Stimulated activated CD4-positive, alpha-beta T cell treated with anti-CD3 and anti-CD28 coated beads, Interleukin-15, amount 100 ng/mL, for 24 hours (primary cell): ENCODE results near the gene MTMR10.
A peak's percentile ranks its signal among the peaks of the same experiment; 100 is the strongest.

Experiments
- DNase-seq: peaks from one replicate; pipeline ENCODE4 v3.0.0-alpha.2; 2020

Gene MTMR10, protein sequence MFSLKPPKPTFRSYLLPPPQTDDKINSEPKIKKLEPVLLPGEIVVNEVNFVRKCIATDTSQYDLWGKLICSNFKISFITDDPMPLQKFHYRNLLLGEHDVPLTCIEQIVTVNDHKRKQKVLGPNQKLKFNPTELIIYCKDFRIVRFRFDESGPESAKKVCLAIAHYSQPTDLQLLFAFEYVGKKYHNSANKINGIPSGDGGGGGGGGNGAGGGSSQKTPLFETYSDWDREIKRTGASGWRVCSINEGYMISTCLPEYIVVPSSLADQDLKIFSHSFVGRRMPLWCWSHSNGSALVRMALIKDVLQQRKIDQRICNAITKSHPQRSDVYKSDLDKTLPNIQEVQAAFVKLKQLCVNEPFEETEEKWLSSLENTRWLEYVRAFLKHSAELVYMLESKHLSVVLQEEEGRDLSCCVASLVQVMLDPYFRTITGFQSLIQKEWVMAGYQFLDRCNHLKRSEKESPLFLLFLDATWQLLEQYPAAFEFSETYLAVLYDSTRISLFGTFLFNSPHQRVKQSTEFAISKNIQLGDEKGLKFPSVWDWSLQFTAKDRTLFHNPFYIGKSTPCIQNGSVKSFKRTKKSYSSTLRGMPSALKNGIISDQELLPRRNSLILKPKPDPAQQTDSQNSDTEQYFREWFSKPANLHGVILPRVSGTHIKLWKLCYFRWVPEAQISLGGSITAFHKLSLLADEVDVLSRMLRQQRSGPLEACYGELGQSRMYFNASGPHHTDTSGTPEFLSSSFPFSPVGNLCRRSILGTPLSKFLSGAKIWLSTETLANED

DNA sequence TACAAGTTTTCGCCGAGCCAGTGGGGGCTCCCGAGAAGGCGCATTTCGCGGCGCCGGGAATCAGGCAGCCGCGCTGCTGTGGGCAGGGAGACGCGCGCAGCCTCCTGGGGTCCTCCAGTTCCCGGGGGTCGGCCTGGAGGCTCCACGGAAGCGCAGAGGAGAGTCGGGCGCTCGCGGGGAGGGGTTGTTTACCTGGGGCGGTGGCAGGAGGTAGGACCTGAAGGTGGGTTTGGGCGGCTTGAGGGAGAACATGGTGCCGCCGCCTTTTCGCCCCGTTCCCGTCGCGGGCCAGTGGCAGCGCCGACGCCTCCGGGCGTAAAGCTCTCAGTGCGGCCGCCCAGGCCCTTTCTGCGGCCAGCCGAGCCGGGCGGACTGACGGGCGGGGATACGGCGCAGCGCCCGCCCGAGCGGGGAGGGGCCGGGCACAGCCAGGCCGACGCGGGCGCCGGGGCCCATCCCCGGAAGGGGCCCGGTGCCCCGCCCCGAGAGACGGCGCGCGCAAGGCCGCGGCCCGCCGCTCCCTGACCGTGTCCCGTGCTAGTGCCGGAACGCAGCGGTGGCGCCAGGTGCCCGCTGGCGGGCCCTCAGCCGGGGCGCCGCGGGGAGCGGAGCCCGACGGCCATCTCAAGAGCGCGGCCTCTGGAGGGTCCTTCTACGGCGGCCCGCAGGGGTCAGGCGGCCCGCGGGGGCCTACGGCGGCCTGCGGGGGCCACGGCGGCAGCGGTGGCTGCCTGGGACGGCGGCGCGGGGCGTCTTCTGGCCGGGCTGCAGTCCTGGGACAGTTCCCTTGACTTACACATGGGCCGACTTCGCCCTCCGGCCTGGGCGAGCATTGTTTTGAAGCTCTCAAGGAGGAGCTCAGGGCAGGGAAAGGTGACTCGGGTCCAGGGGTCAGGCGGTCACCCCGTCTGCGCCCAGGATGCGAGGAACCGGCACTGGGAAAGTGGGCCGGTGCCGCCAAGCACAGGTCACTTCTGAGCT is at the start of gene MTMR10:
Gene MTMR10, minus strand, starts transcription at position 374 of the 981 bp plus-strand sequence. Its CDS starts 122 bp downstream, at position 252.
- peak; percentile 81 for DNase-seq

DNA sequence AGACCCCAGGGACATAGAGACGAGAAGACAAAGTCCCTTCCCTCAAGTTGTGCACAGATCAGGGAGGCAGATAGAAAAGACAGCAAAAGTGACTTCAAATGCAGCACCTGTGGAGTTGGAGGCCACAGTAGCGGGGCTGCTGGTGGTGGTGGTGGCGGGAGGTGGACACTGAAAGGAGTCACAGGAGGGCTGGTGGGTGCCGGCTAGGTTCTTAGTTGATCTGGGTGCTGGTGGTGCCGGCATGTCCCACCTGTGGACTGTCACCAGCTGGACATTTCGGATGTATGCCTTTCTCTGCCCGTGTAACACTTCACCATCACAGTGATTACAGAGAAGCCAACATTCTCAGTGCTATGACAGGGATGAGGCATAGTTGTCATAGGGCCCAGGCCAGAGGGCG is 49.2 kb upstream of the MTMR10 start:
- DNase-seq, result no peak

DNA sequence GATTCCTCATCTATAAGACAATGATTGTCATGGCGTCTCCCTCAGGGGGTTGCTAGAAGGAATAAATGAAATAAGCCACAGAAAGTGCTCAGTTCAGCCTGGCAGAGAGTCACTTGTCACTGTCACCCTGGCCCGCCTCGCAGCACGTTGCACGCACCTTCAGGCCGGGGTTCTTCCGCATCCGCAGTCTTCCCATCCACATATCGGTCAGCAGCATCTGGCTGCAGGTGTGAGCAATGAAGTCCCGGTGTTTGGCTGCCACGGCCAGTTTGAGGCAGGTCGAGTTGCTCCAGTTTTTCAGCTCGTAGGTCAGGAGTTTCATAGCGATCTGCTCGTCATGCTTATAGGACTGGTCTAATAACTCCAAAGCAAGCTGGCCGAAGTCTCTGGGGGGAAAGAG is 48.5 kb upstream of the MTMR10 start:
- no peak for DNase-seq

DNA sequence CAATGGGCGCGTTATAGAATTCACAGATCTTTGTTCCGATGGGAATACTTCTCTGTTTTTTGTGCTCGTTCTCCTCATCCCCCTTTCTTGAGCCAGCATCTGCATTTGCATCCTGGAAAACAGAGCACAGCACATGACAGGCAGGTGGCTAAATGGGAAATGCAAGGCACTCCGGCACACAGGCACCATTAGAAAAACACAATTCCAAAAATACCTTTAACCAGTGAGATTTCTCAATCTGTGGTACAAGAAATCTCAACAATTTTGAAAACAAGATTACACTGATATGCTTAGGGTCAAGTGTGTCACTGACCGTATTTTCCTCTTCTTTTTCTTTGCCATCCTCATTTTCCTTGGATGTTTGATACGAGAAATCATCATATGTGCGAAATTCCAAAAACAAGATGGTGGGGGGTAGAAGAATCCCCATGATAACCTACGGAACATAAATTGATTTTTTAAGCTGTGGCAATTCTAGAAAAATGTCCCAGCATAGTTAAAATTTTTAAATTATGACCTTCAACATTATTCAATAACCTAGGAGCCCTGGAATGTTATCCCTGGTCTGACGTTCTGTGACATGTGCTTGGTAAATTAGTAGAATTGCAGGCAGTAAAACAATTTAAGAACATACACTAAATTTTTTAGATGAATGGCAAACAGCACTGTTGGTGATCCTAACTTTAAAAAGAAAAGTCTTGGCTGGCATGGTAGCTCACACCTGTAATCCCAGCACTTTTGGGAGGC is 46.5 kb upstream of the MTMR10 start:
- no peak for DNase-seq

DNA sequence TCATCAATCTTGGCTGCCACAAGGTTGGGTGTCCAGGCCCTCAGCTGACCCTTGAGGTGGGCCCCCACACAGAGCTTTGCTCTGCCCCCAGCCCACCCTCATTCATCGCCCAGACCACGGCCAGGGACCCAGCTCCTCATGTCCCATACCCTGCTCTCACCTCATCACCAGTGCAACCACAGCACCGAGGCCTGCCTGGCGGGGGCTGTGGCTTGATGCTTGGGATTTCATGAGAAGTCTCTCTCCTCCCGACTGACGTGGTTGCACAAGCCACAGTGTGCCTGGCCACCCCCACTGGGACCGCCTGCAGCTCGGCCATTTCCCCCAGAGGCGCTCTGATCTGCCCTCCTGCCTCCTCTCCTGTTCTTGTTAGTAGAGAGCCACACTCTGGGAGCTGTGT is 45.4 kb upstream of the MTMR10 start:
- DNase-seq, result no peak

DNA sequence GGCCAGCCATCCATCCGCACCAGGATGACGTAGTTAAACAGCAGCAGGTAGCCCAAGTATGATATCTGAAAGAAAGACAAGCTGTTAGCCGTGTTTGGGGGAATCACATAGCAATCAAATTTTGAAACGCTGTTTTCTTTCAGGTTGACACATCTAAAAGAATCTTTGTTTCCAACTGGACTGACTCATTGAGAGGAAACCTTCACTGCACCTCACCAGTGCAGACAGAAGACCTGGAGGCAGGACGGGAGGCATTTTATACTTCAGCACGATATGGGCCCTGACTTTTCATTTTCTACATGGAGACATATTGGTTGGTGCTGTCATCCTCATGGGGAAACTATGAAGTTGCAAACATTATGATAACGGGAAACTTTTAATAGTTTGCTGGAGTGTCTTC is 44.2 kb upstream of the MTMR10 start:
- no peak for DNase-seq

DNA sequence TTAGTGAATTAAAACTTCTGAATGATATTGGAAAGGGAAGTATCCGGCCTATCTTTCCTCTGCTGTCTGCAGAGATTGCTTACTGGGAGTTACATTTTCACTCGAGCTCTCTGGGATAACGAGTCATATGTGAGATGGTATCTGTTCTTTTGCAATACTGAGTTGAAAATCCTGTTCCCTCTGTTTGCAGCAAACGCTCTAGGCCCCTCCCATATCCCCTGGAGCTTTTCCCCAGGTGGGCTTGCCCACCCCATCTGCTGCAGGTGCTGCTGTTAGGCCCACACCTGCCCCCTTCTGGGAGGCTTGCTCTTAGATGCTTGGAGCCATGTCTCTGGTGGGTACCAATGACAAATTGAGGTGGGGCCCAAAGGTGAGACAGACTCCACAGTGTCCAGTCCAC is 42.7 kb upstream of the MTMR10 start:
- no peak for DNase-seq

DNA sequence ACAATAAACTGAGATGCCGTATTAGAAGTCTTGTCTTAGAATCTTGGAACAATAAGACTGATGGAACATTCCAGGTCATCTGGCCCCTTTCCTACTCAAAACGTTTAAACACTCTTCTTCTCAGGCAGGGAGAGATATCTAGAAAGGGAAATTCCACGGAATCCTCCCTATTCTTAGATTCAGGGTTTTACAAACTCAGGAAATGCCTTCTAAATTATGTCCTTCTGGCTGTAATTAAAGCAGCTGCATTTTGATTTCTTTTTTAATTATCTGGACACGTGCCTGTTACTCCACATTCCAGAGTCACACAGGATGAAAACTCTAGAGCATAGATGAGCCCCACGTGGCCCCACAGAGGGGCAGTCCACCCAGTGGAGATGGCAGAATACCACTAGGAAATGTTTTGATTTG is 41.5 kb upstream of the MTMR10 start:
- no peak for DNase-seq

DNA sequence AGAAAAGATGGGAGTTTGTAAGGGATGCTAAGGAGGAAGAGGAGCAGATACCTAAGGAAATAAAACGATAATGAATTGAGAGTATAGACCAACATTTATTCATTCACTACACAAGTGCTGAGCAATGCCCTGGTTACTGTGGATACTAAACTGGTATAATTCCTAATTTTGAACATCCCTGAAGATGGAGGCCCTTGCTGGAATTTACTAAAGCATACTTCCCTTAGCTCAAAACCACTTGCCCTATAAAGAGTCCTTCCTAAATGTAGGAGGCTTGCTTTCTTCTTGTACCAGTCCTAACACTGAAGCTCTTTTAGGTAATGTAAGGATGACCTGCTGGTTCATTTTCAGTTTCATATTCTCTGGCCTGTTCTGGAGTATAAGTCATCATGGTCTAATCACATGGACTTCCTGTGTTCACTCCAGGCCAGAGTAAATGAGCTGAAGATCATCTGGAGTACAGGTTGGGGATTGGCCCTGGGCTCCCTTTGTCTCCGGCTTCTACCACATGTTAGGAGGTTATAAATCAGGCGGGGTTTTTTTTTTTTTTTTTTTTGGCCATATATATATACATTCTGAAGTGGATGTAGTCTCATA is 40.1 kb upstream of the MTMR10 start:
- DNase-seq, result no peak

DNA sequence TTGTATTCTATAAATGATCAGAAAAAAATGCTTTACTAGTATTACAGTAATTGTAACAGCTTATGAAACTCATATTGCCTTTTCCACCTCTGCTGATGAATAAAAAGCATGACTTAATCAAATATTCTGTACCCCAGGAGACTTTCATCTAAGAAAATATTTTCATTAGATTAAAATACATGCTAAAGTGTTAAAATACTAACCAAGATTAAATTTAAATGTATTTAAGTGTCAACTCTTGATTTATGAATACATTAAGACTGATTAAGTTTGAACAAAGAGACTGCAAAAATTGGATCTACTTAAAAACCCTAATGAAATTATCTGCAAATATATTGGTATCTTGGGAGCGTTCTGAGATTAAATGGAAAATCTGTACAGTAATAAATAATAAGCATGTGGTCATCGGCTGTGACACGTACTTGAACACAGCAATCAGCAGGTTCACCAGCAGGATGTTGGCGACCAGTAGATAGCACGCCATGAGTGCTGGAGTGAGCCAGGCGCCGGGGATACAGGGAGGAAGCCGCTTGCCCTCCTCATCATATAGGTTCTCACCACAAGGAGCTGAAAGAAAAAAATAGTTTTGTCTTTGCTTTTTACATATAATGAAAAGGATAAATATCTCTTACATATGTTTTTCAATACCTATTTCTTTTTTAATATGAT is 36.6 kb upstream of the MTMR10 start:
- no peak for DNase-seq

DNA sequence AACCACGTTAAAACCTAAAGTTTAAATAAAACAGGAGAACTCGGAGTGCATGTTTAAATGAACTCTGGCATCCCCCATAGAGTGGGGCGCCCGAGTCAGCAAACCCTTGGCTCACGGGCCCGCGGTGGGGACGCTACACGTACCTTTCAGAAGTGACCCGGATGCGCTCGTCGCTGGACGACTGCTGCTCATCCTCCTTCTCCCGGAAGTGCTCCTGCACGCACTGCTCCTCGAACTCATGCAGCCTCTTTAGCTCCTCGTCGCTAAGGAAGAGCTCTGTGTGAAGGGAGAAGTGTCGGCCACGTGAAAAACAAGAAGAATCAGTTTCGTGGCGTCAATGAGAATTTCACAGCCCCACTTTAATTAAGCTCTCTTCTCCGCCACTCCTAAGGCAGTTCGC is 34.6 kb upstream of the MTMR10 start:
- no peak for DNase-seq

DNA sequence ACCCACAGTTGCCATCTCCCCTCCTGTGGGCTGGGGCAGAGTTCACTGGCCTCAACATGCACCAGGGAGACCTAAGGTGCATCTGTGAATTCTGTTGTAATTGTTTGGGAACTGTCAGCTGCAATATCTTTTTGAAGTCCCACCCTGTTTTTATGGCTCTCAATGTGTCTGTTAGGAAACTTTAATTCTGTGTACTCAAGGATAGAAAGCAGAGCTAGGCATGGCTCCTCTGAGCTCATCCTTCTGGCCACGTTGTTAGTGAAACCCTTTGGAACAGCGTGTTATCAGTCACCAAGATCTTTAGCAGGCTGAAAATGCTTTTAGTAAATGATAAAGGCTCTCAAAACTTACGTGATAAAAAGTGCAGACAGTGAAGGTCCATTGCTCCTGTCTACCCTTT is 33.6 kb upstream of the MTMR10 start:
- no peak for DNase-seq

DNA sequence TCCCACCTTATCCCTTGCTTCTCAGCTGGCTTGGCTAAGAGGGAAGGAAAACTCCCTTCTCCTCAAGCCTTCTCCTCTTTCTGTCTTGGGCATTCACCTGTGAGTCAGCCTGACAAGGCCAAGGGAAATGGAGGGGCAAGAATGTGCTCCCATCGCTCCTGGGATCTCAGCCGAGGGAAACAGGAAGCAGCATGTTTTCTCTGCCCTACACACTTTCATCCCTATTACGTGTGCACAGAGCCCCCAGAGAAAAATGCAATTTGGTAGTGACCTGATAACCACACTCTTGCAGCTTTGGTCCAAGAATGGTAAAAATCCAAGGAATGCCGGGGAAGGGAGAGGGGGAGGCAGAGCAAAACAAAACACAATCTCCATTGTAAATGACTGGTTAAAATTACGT is 32.9 kb upstream of the MTMR10 start:
- no peak for DNase-seq

DNA sequence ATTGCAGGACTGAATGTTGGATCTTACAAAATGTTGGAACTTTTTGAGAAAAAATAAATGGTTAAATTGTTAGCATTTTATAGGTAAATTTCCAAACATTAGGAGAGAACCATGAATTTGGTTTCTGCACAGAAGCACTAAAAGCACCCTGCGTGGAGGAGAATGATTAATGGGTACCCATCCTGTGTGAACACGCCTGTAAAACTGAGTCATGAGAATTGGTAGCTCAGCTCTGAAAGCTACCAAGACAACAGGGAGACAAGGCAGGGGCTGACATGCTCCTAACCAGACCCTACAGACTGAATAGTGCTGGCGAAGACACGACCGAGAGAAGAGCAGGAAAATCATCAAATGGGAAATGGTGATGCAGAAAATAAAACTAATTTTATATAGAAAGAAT is 32.4 kb upstream of the MTMR10 start:
- no peak for DNase-seq

DNA sequence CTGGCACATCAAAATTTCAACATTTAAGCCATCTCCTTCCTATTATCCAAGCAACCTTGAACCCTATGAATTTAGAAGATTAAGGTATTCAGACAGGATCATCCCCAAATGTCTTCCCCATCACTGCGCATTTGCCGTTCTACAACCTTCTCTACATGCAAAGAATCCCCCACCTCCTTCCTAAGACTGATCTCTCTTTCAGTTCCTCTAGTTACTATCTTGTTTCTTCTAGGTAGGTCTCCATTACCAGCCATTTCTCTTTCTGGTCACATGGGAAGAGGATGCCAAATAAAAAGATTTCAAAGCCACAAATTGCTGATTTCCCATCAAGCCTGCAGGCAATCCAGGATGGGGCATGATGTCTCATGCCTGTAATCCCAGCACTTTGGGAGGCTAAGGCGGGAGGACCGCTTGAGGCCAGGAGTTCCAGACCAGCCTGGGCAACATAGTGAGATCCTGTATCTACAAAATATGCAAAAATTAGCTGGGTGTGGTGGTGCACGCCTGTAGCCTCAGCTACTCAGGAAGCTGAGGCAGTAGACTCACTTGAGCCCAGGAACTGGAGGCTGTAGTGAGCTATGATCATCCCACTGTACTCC is 29.7 kb upstream of the MTMR10 start:
- no peak for DNase-seq

DNA sequence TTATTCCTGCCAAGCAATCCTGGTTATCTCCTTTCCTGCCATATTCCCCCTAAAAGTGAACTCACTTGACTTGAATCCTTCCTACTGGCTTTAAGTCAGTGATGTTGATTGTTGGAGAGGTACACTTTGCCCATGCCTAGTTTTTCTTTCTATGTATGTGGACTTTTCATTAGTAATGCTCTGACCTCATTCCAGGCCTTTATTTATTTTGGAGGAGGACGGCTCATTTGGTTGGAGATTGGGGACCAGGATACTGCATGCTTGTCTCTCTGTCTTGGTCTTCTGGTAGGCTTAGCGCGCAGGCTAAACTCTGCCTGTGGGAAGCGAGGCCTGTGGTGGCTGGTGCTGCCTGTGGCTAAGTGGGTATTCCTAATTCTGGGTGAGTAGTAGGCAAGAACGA is 29.1 kb upstream of the MTMR10 start:
- no peak for DNase-seq

DNA sequence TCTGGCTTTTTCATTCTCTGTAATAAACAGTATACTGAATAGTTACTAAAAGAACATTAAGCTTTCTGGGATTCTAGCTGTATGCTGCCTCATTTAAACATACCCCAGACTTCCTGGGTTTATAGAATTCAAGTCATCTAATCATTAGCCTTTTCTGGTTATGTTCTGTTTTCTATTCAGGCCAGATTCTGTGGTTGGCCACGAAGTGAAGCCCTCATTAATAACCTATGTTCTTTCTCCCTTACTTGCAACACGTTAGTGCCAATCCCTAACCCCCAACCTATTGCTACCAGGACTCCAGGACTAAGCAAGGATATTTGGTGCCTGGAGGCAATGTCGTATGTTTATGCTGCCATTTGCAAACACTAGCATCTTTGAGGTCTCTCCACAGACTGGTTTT is 28.6 kb upstream of the MTMR10 start:
- DNase-seq, result no peak

DNA sequence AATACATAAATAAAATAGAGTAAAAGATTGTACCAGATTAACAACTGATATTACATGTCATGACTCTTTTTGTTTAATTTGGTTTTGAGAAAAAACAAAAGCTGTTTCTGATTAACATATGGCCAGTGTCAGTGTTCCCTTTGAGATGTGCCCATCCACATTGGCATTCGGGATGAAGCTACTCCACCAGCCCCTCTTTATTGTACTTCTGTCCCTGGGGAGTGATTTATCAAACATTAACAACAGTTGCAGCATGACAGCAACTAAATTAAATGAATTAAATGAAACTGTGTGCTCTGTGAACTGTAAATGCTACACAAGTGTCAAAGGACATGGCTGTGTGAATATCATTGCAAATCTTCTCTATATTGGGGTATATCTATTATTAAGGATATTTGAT is 25.9 kb upstream of the MTMR10 start:
- no peak for DNase-seq

DNA sequence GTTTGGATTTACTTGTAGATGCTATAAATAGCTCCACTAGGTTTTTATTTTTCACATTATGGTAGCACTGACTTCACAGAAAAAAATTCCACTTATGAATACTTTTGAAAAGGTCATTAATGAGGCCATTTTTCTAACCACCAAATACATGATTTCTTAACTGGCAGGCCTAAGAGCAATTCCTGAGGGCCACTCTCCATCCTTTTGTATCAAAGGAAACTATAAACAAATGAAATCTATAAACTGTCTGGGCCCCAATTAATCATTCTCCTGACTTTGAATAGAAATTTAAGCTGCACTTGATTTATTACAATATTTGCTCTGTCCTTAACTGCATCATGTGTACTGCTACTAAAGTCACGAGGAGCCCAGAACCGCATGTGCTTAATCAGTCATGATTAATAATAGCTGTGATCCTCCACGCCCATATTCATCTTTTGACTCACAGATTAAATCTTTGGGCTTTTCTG is 25.1 kb upstream of the MTMR10 start:
- no peak for DNase-seq

DNA sequence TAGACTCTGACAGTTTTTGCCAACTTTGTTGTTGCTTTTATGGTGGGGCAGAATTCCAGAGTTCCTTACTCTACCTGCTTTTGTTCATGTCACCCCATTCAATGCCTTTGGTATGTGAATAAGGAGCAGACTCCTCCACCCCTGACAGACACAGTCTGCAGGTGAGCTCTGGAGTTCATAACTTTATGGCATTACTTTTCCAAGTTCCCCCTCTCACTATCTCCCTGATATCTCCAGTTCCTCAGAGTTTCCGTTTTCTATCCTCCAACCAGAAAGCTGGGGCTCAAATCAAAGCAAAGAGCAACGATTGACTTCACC is 23.1 kb upstream of the MTMR10 start:
- DNase-seq, result no peak
